Kidney (tissue), 14 donors: ENCODE measurements around the gene SCAMP1. TPM values are rescaled to one million over a fixed set of nuclear protein-coding genes. Genes with fewer than 3 reads are reported as not detected.
"Not testable (repeated sequence)": the region's sequence is repeated elsewhere in the genome, so short reads cannot be mapped to it uniquely, and the experiment has no call there.

Experiments
- DNase-seq, 5 donors: peaks; one replicate each; pipeline ENCODE4 v3.0.0-alpha.2; 2013 to 2020
- FAIRE-seq: peaks from 2 replicates; lab custom pipeline; 2012; peaks lifted over from hg19 to GRCh38; lab: Jason Lieb, UNC
- H3K27ac ChIP-seq, 2 donors: one replicate each; pipeline ENCODE4 v1.7.0; 2013; ENCODE audit warnings: low read depth in 2 of 2, low read length in 2 of 2, inconsistent platforms in 1 of 2
- H3K27me3 ChIP-seq: one replicate; pipeline ENCODE4 v1.7.1; 2013; ENCODE audit warnings: low read length, inconsistent platforms; ENCODE audit not compliant: control insufficient read depth, insufficient read depth
- H3K36me3 ChIP-seq, 3 donors: one replicate each; pipeline versions ENCODE4 v1.7.0 to v1.7.1; 2013; ENCODE audit warnings: low read length in 3 of 3, control low read depth in 1 of 3, inconsistent platforms in 1 of 3; ENCODE audit not compliant: insufficient read depth in 3 of 3, control insufficient read depth in 2 of 3
- H3K4me1 ChIP-seq, 3 donors: one replicate each; pipeline versions ENCODE4 v1.7.0 to v1.7.1; 2013; ENCODE audit warnings: low read length in 3 of 3, inconsistent platforms in 1 of 3, low read depth in 1 of 3; ENCODE audit not compliant: control insufficient read depth in 2 of 3, insufficient read depth in 2 of 3
- H3K4me3 ChIP-seq, 3 donors: one replicate each; pipeline versions ENCODE4 v1.7.0 to v1.8.1; 2013; ENCODE audit warnings: low read length in 3 of 3, control low read depth in 1 of 3, inconsistent platforms in 1 of 3
- H3K9ac ChIP-seq, 3 donors: one replicate each; pipeline versions ENCODE4 v1.7.0 to v1.7.1; 2013; ENCODE audit warnings: low read length in 3 of 3, control low read depth in 1 of 3, inconsistent platforms in 1 of 3
- H3K9me3 ChIP-seq, 3 donors: one replicate each; pipeline versions ENCODE4 v1.7.0 to v1.7.1; 2013; ENCODE audit warnings: low read length in 3 of 3, control low read depth in 1 of 3, inconsistent platforms in 1 of 3; ENCODE audit not compliant: control insufficient read depth in 2 of 3, insufficient read depth in 1 of 3
- CTCF ChIP-seq: IDR thresholded peaks from 3 replicates; pipeline ENCODE4 v1.5.1; 2012; ENCODE audit warnings: mild to moderate bottlenecking, moderate library complexity, borderline replicate concordance; ENCODE audit not compliant: insufficient read depth; ENCODE audit errors: extremely low read depth
- intact Hi-C: fragments of 100-400 bp; cut with DNase I; formaldehyde crosslinking; loops from one replicate; pipeline ENCODE4 v1.11.1; 2022
- polyA plus RNA-seq: library from polyadenylated mRNA; stranded (reverse); fragments of 350-450 nt; fragmentation: Illumina TruSeq; extraction: RNeasy Lipid Tissue Mini Kit (QIAGEN cat#74804); gene quantifications from one replicate; pipeline ENCODE4 v1.2.3, GENCODE V29; 2014; ENCODE audit warnings: low read depth, low replicate concordance; ENCODE audit not compliant: insufficient read depth
- total RNA-seq: library from RNA; stranded (reverse); fragmentation: NEBNext Ultra II Directional; extraction: Animal tissue kit (Norgen Biotek cat#: 25700); gene quantifications from one replicate; pipeline ENCODE4 v1.2.1, GENCODE V29; 2021
- donor health status: control.
- donor health status: control.
- donor health status: control.
- donor health status: control.
- donor health status: control.
- donor health status: DM: yes; HTN: yes; CAD: no.
- donor health status: Normal renal cell carcinoma (clear cell type).

SCAMP1 gene
- total and polyA plus RNA-seq, 2 donors from 2014 or later, result 13.1 to 42.1 TPM

- no peaks in the 10 kb centered on the region for H3K27me3 ChIP-seq
- no peaks in the 10 kb centered on the region for H3K36me3 ChIP-seq
- TF ChIP-seq CTCF, result no peak
- FAIRE-seq (no peak), DNase-seq (no peak)
- intact Hi-C loops, result no loop called here
- H3K4me3 ChIP-seq, result no peak overlapping the region
- H3K9ac ChIP-seq, result no peak overlapping the region
- H3K27ac ChIP-seq, result no peak overlapping the region
- H3K4me1 ChIP-seq, result no peaks in the 10 kb centered on the region
- H3K9me3 ChIP-seq, result peaks cover 0 to 5% (median 0%) of the 10 kb centered on the region in 3 donors
Observed at GRCh38 chr5:78387468-78388153, 27.2 kb downstream of the SCAMP1 start.

- intact Hi-C loops, H3K4me3 ChIP-seq, H3K4me1 ChIP-seq, H3K36me3 ChIP-seq, H3K27me3 ChIP-seq, H3K9me3 ChIP-seq, FAIRE-seq, DNase-seq, H3K27ac ChIP-seq, H3K9ac ChIP-seq: not testable (repeated sequence)
Observed at GRCh38 chr5:78391357-78391756, 30.9 kb downstream of the SCAMP1 start.

DNA sequence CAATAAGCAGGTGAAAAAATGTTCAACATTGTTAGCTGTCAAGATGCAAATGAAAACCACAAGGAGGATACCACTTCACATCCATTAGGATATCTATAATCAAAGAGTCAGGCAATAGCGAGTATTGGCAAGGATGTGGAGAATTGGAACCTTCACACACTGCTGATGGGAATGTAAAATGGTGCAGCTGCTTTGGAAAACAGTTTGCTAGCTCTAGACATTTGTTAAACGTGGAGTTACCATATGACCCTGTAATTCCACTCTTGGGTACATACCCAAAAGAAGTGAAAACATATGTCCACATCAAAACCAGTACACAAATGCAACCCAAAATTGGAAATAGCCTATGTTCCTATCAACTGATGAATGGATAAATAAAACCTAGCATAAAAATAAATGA, 37.4 kb downstream of the SCAMP1 start:
- Histone ChIP-seq H3K27ac (no peak overlapping the region), H3K9ac (no peak overlapping the region), H3K4me3 (no peak overlapping the region), H3K36me3 (no peaks in the 10 kb centered on the region), H3K4me1 (no peaks in the 10 kb centered on the region), H3K9me3 (no peaks in the 10 kb centered on the region), H3K27me3 (no peaks in the 10 kb centered on the region)
- intact Hi-C loops, result no loop called here
- no peak for DNase-seq
- no peak for FAIRE-seq
- TF ChIP-seq CTCF, result no peak

- Histone ChIP-seq H3K9ac (no peak overlapping the region), H3K9me3 (no peaks in the 10 kb centered on the region), H3K36me3 (no peaks in the 10 kb centered on the region), H3K4me1 (no peaks in the 10 kb centered on the region), H3K4me3 (no peak overlapping the region), H3K27ac (no peak overlapping the region), H3K27me3 (no peaks in the 10 kb centered on the region)
- intact Hi-C loops, result no loop called here
- FAIRE-seq, result no peak
- no peak for DNase-seq
- no peak for TF ChIP-seq CTCF
Observed at GRCh38 chr5:78399116-78399515, 38.7 kb downstream of the SCAMP1 start.
